Measurements from ENCODE around the gene PAK4.

The PAK4 gene

DNA sequence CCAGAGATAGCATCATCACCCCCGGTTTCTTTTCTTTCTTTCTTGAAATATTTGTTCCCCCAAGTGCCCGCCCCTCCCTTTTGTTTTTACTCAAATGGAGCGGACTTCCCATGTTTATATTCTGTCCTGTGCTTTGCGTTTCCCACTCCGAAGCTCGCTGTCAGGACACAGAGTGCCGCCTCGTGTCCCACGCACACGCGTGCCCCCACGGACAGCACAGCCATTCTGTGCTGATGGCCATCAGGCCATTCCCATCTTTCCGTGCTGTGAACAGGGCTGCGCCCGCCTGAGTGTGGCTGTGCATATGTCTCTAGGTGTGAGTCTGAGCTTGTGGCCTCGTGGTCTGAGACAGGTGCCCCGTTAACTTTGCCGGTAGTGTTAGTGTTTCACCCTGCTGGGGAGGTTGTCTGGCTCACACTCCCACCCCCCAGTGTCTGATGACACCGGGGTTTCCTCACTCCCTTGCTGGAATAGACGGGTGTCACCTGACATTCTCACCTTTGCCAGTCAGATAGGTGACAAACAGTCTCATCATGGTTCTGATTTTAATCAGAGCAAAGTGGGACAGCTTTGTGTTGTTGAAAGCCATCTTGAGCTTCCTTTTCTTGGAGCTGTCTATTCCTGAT, 6.9 kb downstream of the PAK4 start:
- no peak overlapping the region for H3K4me3 ChIP-seq (ENCODE audit: low read depth, low read length)
- TF ChIP-seq, protein P1, sequence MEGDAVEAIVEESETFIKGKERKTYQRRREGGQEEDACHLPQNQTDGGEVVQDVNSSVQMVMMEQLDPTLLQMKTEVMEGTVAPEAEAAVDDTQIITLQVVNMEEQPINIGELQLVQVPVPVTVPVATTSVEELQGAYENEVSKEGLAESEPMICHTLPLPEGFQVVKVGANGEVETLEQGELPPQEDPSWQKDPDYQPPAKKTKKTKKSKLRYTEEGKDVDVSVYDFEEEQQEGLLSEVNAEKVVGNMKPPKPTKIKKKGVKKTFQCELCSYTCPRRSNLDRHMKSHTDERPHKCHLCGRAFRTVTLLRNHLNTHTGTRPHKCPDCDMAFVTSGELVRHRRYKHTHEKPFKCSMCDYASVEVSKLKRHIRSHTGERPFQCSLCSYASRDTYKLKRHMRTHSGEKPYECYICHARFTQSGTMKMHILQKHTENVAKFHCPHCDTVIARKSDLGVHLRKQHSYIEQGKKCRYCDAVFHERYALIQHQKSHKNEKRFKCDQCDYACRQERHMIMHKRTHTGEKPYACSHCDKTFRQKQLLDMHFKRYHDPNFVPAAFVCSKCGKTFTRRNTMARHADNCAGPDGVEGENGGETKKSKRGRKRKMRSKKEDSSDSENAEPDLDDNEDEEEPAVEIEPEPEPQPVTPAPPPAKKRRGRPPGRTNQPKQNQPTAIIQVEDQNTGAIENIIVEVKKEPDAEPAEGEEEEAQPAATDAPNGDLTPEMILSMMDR (IDR thresholded peaks at IDR 0.05; ENCODE audit: borderline replicate concordance, insufficient read depth, low read depth, low read length): no peak

DNA sequence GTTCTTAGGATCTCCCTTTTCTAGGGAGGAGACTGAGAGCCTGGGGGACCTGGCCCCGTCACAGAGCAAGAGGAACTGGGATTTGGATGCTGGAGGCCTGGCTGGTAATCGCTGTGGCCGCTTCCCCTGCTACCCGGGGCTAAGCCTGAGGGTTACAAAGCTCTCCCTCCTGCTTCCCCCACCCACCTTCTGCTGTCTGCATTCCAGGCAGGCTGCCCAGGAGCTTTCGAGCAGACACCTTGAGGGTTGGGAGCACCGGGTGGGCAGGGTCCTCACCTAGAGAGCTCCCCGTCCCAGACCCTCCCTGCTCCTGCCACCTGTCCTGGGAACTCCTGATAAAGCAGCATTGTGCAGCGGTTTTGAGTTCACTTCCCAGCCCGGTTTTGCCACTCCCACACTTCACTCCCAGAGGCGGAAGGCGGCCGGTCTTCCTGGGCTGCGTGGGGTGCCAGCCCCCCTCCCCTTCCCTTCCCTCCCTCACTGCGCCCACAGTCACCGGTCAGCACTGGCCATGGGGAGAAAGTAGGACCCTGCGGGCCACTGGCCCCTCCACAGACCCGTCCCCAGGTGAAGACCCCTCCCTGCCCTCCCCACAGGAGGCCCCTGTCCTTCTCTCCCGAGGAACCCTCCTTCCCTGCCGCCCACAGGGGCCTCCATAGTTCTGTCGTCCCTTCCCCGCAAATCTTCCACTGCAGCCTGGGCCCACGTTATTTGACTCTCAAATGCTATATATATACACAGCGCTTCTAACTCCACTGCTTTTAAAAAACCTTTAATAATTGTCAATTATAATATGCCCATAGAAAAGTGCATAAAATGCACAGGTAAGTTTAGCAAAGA, 8.1 kb downstream of the PAK4 start:
- no peak overlapping the region for H3K4me3 ChIP-seq (ENCODE audit: low read depth, low read length)
- TF ChIP-seq, protein P1 (IDR thresholded peaks at IDR 0.05; ENCODE audit: borderline replicate concordance, insufficient read depth, low read depth, low read length): no peak

DNA sequence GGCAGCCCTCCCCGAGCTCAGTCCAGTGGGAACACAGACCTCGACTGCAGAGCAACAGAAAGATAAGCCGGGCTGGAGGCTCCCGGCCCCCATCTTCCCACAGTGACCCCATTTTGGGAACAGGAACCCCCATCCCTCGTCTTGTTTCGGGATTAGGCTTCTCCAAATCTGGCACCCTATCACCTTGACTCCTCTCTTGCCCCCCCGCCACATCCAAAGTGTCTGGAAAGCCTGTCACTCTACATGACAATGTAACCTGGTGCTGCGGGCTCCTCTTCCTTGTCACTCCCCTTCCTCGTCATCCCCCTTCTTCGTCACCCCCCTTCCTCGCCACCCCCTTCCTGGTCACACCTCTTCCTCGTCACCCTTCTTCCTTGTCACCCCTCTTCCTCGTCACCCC, 10.1 kb downstream of the PAK4 start:
- no peak overlapping the region for H3K4me3 ChIP-seq (ENCODE audit: low read depth, low read length)
- TF ChIP-seq, protein P1 (IDR thresholded peaks at IDR 0.05; ENCODE audit: borderline replicate concordance, insufficient read depth, low read depth, low read length): no peak

DNA sequence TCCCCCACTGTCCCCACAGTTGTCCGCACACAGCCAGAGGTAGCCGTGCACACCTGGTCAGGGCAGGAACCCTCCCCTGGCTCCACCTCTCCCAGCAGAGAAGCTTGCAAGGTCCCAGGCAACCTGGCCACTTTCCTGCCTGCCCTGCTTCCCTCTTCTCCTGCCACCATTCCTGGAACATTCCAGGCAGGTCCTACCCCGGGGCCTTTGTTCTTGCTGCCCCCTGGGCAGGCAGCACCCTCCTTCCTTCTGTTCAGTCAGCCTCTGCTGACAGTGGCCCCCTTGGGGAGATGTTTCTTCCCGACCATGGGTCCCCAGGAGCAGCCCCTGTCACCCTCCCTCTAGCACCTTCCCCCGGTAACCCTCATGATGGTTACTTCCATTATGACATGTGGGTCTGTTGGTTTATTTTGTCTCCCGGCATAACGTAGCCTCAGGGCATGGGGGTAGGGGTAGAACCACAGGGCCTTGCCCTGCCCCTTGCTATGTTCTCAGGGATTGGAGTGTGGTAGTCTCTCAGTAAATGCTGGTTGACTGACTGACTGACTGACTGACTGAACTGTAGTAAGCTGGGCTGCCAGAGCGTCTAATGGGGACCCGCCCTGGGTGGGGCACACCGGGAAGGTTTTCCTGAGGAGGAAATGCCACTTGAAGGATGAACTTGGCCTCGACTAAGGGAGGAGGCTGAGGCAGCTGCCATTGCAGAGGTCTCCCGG, 10.8 kb downstream of the PAK4 start:
- TF ChIP-seq, protein P1 (IDR thresholded peaks at IDR 0.05; ENCODE audit: borderline replicate concordance, insufficient read depth, low read depth, low read length): no peak
- no peak overlapping the region for H3K4me3 ChIP-seq (ENCODE audit: low read depth, low read length)

DNA sequence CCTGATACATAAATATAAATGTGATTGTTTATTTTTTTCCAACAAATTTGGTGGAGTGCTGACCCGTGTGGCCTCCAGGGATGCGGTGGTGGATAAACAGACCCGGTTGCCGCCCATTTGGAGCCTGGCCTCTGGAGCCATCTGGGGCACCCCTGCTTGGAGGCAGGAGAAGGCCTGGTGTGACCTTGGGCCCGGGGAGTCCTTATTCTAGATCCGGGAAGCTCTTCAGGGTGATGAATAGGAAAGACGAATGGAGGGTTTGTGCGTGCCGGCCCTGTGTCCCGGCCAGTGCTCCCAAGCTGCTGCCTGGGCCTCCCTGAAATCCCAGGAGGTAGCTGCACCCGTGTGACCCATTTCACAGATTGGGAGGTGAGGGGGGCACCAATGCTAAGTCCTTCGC, 11.5 kb downstream of the PAK4 start:
- H3K4me3 ChIP-seq (ENCODE audit: low read depth, low read length): no peak overlapping the region
- TF ChIP-seq, protein P1 (IDR thresholded peaks at IDR 0.05; ENCODE audit: borderline replicate concordance, insufficient read depth, low read depth, low read length): no peak

DNA sequence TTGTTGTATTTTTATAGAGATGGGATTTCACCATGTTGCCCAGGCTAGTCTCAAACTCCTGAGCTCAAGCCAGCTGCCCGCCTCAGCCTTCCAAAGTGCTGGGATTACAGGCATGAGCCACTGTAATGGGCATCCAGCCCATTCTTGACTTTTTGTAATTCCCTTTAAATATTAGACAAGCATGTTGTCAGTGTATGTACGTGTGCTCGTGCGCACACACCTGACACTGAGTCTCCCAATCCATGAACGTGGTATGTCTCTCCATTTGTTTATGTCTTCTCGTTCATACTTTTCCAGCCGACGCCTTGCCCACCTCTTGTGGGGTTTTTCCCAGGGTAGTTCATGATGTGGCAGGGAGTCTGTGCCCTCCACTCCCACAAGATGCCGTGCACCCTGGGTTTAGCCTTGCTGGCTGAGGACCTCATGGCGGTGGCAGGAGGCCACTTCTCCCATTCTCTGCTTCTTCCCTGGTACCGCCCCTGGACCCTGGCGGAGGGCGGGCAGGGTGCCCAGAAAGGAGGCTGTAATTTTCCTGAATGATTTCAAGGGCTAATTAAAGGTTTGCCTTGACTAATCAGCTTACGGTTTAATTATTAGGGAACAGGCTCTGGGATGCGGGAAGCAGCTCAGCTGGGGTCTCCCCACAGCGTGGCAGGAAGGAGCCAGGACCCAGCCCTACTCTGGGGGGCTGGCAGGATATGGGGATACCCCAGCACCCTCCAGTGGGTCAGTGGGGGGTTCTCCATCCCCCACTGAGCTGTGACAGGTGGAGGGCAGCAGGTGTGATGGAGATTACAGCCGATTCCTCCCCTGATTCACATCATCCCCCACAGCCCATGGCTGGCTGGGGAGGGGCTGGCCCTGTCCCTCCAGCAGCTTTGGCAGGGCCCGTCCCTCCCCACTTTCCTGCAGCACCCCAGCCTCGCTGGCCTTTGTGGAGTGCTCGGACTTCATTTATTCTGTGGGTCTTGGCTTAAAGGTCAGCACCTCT, 12.9 kb downstream of the PAK4 start:
- no peak overlapping the region for H3K4me3 ChIP-seq (ENCODE audit: low read depth, low read length)

More for the DNA sequence above, 12.9 kb downstream of the PAK4 start:
- TF ChIP-seq, protein P1 (IDR thresholded peaks at IDR 0.05; ENCODE audit: borderline replicate concordance, insufficient read depth, low read depth, low read length): no peak
